Testis (tissue), 3 donors: Measurements from ENCODE around the gene THOP1. TPM values are rescaled to one million over a fixed set of nuclear protein-coding genes. Genes with fewer than 3 reads are reported as not detected.

Experiments used
- DNase-seq: peaks from one replicate; pipeline ENCODE4 v3.0.0-alpha.2; 2019
- H3K27ac ChIP-seq, 2 donors: fragments of 200-600 bp; sonication (generic); one replicate each; pipeline ENCODE4 v1.5.1; 2019
- H3K27me3 ChIP-seq: fragments of 200-600 bp; sonication (generic); one replicate; pipeline ENCODE4 v1.5.1; 2019
- H3K36me3 ChIP-seq: fragments of 200-600 bp; sonication (generic); one replicate; pipeline ENCODE4 v1.5.1; 2017; ENCODE audit warnings: low read depth; ENCODE audit errors: missing control alignments
- H3K4me1 ChIP-seq: fragments of 200-600 bp; sonication (generic); one replicate; pipeline ENCODE4 v1.5.1; 2019
- H3K4me3 ChIP-seq, 2 donors: fragments of 200-600 bp; sonication (generic); one replicate each; pipeline ENCODE4 v1.5.1; 2017 to 2019
- H3K9me3 ChIP-seq: fragments of 200-600 bp; sonication (generic); one replicate; pipeline ENCODE4 v1.5.1; 2017
- POLR2A ChIP-seq: fragments of 450-650 bp; IDR thresholded peaks from one replicate; pipeline ENCODE4 v1.6.1; 2017; ENCODE audit warnings: antibody characterized with exemption, mild to moderate bottlenecking, moderate library complexity
- WGBS, 2 donors: methylation state at CpG; one replicate each; pipeline ENCODE4 v1.1.5; 2018; 5-methylcytosine and 5-hydroxymethylcytosine counted together
- intact Hi-C: fragments of 100-400 bp; cut with DNase I; formaldehyde crosslinking; loops from one replicate; pipeline ENCODE4 v1.15.1; 2023; ENCODE audit warnings: low total_unique reads
- polyA plus RNA-seq: library from polyadenylated mRNA; stranded (reverse); fragments of 350-450 nt; fragmentation: Illumina TruSeq; extraction: RNeasy Lipid Tissue Mini Kit (QIAGEN cat#74804); gene quantifications from one replicate; pipeline ENCODE4 v1.2.3, GENCODE V29; 2014; ENCODE audit warnings: low read depth, low replicate concordance; ENCODE audit not compliant: insufficient read depth
- total RNA-seq, 2 donors: library from RNA; depleted of rRNA; stranded (reverse); fragments of >200 nt; gene quantifications; one replicate each; pipeline ENCODE4 v1.2.3, GENCODE V29; 2016
- TF ChIP-seq, protein P1 (sequence below), 3 experiments: fragments of 450-650 bp in 2 of 3; fragments of 200-600 bp in 1 of 3; sonication (generic) in 1 of 3; IDR thresholded peaks; one replicate each; pipeline ENCODE4 v1.5.1; 2016 to 2019; ENCODE audit warnings: antibody characterized with exemption in 3 of 3, mild to moderate bottlenecking in 2 of 3, moderate library complexity in 1 of 3

Gene THOP1
- total and polyA plus RNA-seq, 3 donors from 2014 or later = 111 to 166 (median 134) TPM

DNA sequence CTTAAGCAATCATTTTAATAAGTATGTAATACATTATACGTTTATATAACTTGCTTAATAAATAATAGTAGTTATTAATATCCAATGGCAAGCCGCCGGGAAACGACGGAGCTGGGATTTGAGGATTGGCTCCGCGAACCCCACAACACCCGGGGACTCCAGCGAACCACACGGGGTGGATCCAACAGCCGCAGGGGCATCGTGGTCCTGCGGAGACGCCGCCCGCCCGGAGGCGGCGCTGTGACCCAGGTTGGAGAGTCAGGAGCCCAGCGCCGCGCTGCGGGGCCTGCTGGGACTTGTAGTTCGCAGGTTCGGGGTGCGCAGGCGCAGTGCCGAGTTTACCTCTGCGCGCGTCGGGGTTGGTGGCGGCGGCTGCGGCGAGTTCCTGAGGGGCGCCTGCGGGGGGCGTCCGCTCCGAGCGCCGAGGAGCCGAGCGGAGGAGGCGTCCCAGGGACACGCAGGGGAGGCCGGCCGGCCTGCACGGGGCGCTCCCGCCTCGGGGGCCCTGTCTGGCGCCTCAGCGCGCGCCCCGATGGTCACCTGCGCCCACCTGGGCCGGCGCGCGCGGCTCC, 34.3 kb downstream of the THOP1 start, which contains the start of gene ZNF554:
Gene ZNF554 (plus strand): TSS at position 329 of the 572 bp plus-strand sequence. CDS start 204 bp downstream, at position 533.
- H3K4me3 ChIP-seq = peak within 1 kb of the TSS; percentile 72 to 83
- intact Hi-C loops = no loop called here
- H3K4me1 ChIP-seq = peaks cover 2% of the 10 kb centered on the region
- 0% methylated on average over 17 to 58 of the region's 64 CpGs for WGBS, 2 donors
- H3K36me3 ChIP-seq = no peaks in the 10 kb centered on the region
- peak; percentile 98 for DNase-seq
- TF ChIP-seq POLR2A = no peak
- TF ChIP-seq, protein P1, sequence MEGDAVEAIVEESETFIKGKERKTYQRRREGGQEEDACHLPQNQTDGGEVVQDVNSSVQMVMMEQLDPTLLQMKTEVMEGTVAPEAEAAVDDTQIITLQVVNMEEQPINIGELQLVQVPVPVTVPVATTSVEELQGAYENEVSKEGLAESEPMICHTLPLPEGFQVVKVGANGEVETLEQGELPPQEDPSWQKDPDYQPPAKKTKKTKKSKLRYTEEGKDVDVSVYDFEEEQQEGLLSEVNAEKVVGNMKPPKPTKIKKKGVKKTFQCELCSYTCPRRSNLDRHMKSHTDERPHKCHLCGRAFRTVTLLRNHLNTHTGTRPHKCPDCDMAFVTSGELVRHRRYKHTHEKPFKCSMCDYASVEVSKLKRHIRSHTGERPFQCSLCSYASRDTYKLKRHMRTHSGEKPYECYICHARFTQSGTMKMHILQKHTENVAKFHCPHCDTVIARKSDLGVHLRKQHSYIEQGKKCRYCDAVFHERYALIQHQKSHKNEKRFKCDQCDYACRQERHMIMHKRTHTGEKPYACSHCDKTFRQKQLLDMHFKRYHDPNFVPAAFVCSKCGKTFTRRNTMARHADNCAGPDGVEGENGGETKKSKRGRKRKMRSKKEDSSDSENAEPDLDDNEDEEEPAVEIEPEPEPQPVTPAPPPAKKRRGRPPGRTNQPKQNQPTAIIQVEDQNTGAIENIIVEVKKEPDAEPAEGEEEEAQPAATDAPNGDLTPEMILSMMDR (IDR thresholded peaks at IDR 0.05) = peak; percentile 95 to 99 (median 97)
- H3K27me3 ChIP-seq = no peaks in the 10 kb centered on the region
- H3K9me3 ChIP-seq = no peaks in the 10 kb centered on the region
- no peak within 1 kb of the TSS for H3K27ac ChIP-seq

DNA sequence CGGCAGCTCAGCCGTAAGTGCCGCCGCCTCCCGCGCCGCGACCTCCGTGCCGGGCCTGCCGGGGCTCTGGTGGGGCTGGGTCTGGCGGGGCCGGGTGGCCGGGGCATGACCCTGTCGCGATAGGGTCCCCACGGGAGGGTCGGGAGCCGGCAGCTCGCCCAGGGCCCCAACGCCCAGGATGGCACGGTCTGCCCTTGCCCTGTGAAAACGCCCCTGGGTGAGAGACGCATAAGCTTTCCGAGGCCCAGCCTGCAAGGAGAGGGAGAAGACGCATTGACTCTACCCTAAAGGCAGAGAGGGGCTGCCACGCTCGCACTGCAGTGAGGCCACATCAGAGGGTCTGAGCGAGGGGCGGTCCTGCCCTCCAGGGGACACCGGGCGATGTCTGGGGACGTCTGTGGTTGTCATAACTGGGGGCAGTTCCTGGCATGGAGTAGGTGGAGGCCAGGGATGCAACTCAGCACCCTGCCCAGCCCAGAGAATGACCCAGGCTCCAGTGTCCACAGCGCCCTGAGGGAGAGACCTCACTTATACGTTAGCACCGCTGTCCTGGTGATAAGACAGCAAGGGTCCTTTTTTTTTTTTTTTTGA, 34.9 kb downstream of the THOP1 start:
- DNase-seq = no peak
- H3K4me1 ChIP-seq = peaks cover 2% of the 10 kb centered on the region
- peak overlapping the region; percentile 72 to 83 for H3K4me3 ChIP-seq
- no peaks in the 10 kb centered on the region for H3K9me3 ChIP-seq
- H3K27me3 ChIP-seq = no peaks in the 10 kb centered on the region
- H3K36me3 ChIP-seq = no peaks in the 10 kb centered on the region
- 1 to 2% methylated on average over 6 to 31 of the region's 36 CpGs for WGBS, 2 donors
- intact Hi-C loops = no loop called here
- no peak overlapping the region for H3K27ac ChIP-seq
- TF ChIP-seq, protein P1 (IDR thresholded peaks at IDR 0.05) = no peak
- TF ChIP-seq POLR2A = no peak

DNA sequence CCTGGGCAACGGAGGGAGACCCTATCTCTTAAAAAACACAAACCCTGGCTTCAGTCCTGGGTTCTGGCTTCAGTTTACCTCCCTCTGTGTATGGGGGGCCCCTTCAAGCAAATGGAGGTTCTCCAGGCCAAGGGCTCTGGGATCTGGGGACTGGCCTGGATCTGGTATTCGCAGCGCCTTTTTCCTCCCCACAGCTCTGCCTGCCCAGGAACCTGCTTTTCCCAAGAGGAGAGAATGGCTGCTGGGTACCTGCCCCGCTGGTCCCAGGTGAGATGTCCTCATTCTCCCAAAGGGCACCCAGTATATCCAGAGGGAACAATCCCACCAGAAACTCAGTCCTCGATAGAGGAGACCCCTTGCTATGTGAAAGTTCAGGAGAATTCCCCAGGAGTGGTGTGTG, 37.5 kb downstream of the THOP1 start:
- Histone ChIP-seq H3K27ac (no peak overlapping the region), H3K4me1 (peaks cover 2% of the 10 kb centered on the region), H3K36me3 (no peaks in the 10 kb centered on the region), H3K9me3 (no peaks in the 10 kb centered on the region), H3K27me3 (no peaks in the 10 kb centered on the region), H3K4me3 (no peak overlapping the region)
- TF ChIP-seq, protein P1 (IDR thresholded peaks at IDR 0.05) = no peak
- no peak for TF ChIP-seq POLR2A
- WGBS, 2 donors = 95 to 98% methylated on average over 5 of the region's 5 CpGs
- DNase-seq = no peak
- intact Hi-C loops = no loop called here

DNA sequence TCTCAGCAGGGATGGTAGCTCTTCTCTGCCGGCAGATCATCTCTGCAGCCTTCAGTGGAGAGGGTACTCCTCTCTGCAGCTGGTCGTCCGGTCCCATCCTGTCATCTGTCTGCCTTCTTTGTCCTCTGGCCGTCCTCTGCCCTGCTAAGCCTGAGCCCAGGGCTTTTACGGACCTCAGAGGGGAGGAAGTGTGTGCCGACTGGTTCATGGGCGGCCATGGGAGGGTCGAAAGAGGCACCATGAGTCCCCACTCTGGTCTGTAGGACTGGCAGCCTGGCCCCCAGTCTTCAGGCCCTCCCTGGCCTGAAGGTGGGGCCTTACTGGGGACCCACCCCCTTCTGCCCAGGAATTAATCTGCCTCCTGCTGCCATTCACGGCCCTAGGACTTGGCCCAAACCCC, 38.3 kb downstream of the THOP1 start:
- TF ChIP-seq, protein P1 (IDR thresholded peaks at IDR 0.05) = no peak
- no peak for TF ChIP-seq POLR2A
- no peak overlapping the region for H3K4me3 ChIP-seq
- DNase-seq = no peak
- H3K36me3 ChIP-seq = no peaks in the 10 kb centered on the region
- no peaks in the 10 kb centered on the region for H3K27me3 ChIP-seq
- no peaks in the 10 kb centered on the region for H3K9me3 ChIP-seq
- H3K4me1 ChIP-seq = peaks cover 2% of the 10 kb centered on the region
- intact Hi-C loops = no loop called here
- WGBS, 2 donors = 85% methylated on average over 9 of the region's 9 CpGs; no CpG with 5 or more reads in 1 of the 2 donors
- H3K27ac ChIP-seq = no peak overlapping the region

DNA sequence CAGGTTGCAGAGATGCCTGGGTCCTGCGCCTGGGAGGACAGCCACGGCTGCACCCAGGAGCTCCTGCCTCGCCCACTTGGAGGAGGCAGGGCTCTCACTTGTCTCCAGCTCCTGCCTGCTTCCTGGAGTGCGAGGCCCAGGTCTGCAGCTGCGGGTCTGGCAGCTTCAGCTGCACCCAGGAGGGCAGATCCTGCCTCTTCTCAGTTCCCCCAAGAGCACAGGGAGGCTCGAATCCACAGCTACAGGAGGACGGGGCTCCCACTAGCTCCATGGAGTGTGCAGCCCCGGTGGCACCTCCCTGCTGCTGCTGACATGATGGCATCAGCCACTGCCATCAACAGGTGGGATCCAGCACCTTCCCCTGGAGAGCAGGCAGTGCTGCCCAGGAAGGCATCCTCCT, 38.8 kb downstream of the THOP1 start:
- TF ChIP-seq POLR2A = no peak
- TF ChIP-seq, protein P1 (IDR thresholded peaks at IDR 0.05) = no peak
- Histone ChIP-seq H3K4me3 (no peak overlapping the region), H3K9me3 (no peaks in the 10 kb centered on the region), H3K27me3 (no peaks in the 10 kb centered on the region), H3K36me3 (no peaks in the 10 kb centered on the region), H3K27ac (no peak overlapping the region), H3K4me1 (peaks cover 2% of the 10 kb centered on the region)
- no peak for DNase-seq
- 58 to 84% methylated on average over 3 to 7 of the region's 8 CpGs for WGBS, 2 donors
- intact Hi-C loops = no loop called here
